Upper lobe of left lung (tissue), 6 donors: Measurements from ENCODE around the gene PSMB7. TPM values are rescaled to one million over a fixed set of nuclear protein-coding genes. Genes with fewer than 3 reads are reported as not detected.

Experiments
- ATAC-seq, 2 donors: fragments of 200-7000 bp; cut with Tn5 transposase; one replicate each; pipeline ENCODE4 v1.9.1; 2022; ENCODE audit warnings: mild to moderate bottlenecking in 2 of 2, moderate library complexity in 2 of 2; ENCODE audit not compliant: low FRiP score in 2 of 2
- DNase-seq, 2 donors: peaks; one replicate each; pipeline ENCODE4 v3.0.0-alpha.2; 2019 to 2020
- H3K27ac ChIP-seq, 4 donors: fragments of 200-600 bp; sonication (generic); one replicate each; pipeline ENCODE4 v1.5.1; 2016 to 2019
- H3K27me3 ChIP-seq, 4 donors: fragments of 200-600 bp; sonication (generic); one replicate each; pipeline ENCODE4 v1.5.1; 2017 to 2019
- H3K36me3 ChIP-seq, 4 donors: fragments of 200-600 bp; sonication (generic); one replicate each; pipeline ENCODE4 v1.5.1; 2016 to 2019
- H3K4me1 ChIP-seq, 4 donors: fragments of 200-600 bp; sonication (generic); one replicate each; pipeline ENCODE4 v1.5.1; 2018 to 2019
- H3K4me3 ChIP-seq, 4 donors: fragments of 200-600 bp; sonication (generic); one replicate each; pipeline ENCODE4 v1.5.1; 2017 to 2019; ENCODE audit warnings: mild to moderate bottlenecking in 2 of 4, moderate library complexity in 1 of 4
- H3K9me3 ChIP-seq, 4 donors: fragments of 200-600 bp; sonication (generic); one replicate each; pipeline ENCODE4 v1.5.1; 2018 to 2019
- CTCF ChIP-seq, 6 experiments: fragments of 450-650 bp in 4 of 6; fragments of 200-600 bp in 2 of 6; sonication (generic) in 2 of 6; IDR thresholded peaks; one replicate each; pipeline ENCODE4 v1.5.1; 2016 to 2019; ENCODE audit warnings: antibody characterized with exemption in 6 of 6
- EP300 ChIP-seq, 4 donors: sonication (generic); formaldehyde crosslinking; IDR thresholded peaks; one replicate each; pipeline ENCODE4 v1.5.1; 2017; ENCODE audit warnings: antibody characterized with exemption in 4 of 4, control low read depth in 2 of 4
- POLR2A ChIP-seq, 4 donors: fragments of 450-650 bp; IDR thresholded peaks; one replicate each; pipeline ENCODE4 v1.5.1; 2016 to 2017; ENCODE audit warnings: antibody characterized with exemption in 4 of 4, mild to moderate bottlenecking in 2 of 4
- POLR2AphosphoS5 ChIP-seq, 2 donors: sonication (generic); formaldehyde crosslinking; IDR thresholded peaks; one replicate each; pipeline ENCODE4 v1.5.1; 2017; ENCODE audit warnings: antibody characterized with exemption in 2 of 2
- WGBS, 2 donors: methylation state at CpG; one replicate each; pipeline ENCODE4 v1.1.5; 2017 to 2018; 5-methylcytosine and 5-hydroxymethylcytosine counted together
- total RNA-seq, 6 donors: library from RNA; depleted of rRNA in 4 of 6; stranded (reverse); fragments of >200 nt in 4 of 6; gene quantifications; one replicate each; pipeline versions ENCODE4 v1.1.0 to v1.2.1, GENCODE V29; 2016 to 2021
- donor health status: DM: no; HTN: no; CAD: no; lungs with moderate emphysema.
- donor health status: DM: no; HTN: yes; CAD: no; lungs with severe emphysema.

The PSMB7 gene
- total RNA-seq, 6 donors from 2014 or later = 17.8 to 112 (median 87.1) TPM

- TF ChIP-seq EP300 (IDR thresholded peaks at IDR 0.05) (no peak), POLR2AphosphoS5 (IDR thresholded peaks at IDR 0.05) (no peak), CTCF (IDR thresholded peaks at IDR 0.05) (no peak), POLR2A (IDR thresholded peaks at IDR 0.05) (no peak)
- Histone ChIP-seq H3K9me3 (no peaks in the 10 kb centered on the region), H3K27ac (no peak overlapping the region), H3K27me3 (peaks cover 0 to 15% (median 11%) of the 10 kb centered on the region in 4 donors), H3K4me3 (no peak overlapping the region), H3K36me3 (no peaks in the 10 kb centered on the region), H3K4me1 (peaks cover 0 to 9% (median 5%) of the 10 kb centered on the region in 4 donors)
- no peak for ATAC-seq
- no peak for DNase-seq
- 78 to 85% methylated on average over 11 to 18 of the region's 18 CpGs for WGBS, 2 donors
These were observed 42.0 kb upstream of the PSMB7 start for GRCh38 chr9:124457079-124457886.

GRCh38 chr9:124456341-124457078, 41.3 kb upstream of the PSMB7 start:
- no peak overlapping the region for H3K4me3 ChIP-seq
- no peak for TF ChIP-seq POLR2AphosphoS5 (IDR thresholded peaks at IDR 0.05)
- no peak for TF ChIP-seq CTCF (IDR thresholded peaks at IDR 0.05)
- TF ChIP-seq EP300 (IDR thresholded peaks at IDR 0.05) = no peak
- H3K27ac ChIP-seq = no peak overlapping the region
- peaks cover 0 to 19% (median 12%) of the 10 kb centered on the region in 4 donors for H3K27me3 ChIP-seq
- ATAC-seq (no peak), DNase-seq (peak in 1 of 2 donors; percentile 54)
- peaks cover 0 to 9% (median 5%) of the 10 kb centered on the region in 4 donors for H3K4me1 ChIP-seq
- no peaks in the 10 kb centered on the region for H3K36me3 ChIP-seq
- H3K9me3 ChIP-seq = no peaks in the 10 kb centered on the region
- 58 to 61% methylated on average over 6 to 15 of the region's 15 CpGs for WGBS, 2 donors

- 73 to 79% methylated on average over 7 of the region's 7 CpGs for WGBS, 2 donors
- ATAC-seq (no peak), DNase-seq (no peak)
- Histone ChIP-seq H3K27ac (no peak overlapping the region), H3K27me3 (peaks cover 0 to 22% (median 13%) of the 10 kb centered on the region in 4 donors), H3K4me1 (peaks cover 0 to 11% (median 5%) of the 10 kb centered on the region in 4 donors), H3K4me3 (no peak overlapping the region), H3K36me3 (no peaks in the 10 kb centered on the region), H3K9me3 (no peaks in the 10 kb centered on the region)
- TF ChIP-seq CTCF (IDR thresholded peaks at IDR 0.05) (no peak), EP300 (IDR thresholded peaks at IDR 0.05) (no peak), POLR2AphosphoS5 (IDR thresholded peaks at IDR 0.05) (no peak), POLR2A (IDR thresholded peaks at IDR 0.05) (no peak)
These were observed 40.6 kb upstream of the PSMB7 start for GRCh38 chr9:124455820-124456219.

- 81 to 86% methylated on average over 10 of the region's 14 CpGs for WGBS, 2 donors
- TF ChIP-seq POLR2AphosphoS5 (IDR thresholded peaks at IDR 0.05) (no peak), CTCF (IDR thresholded peaks at IDR 0.05) (no peak)
- Histone ChIP-seq H3K27ac (no peak overlapping the region), H3K4me3 (no peak overlapping the region), H3K36me3 (no peaks in the 10 kb centered on the region), H3K9me3 (no peaks in the 10 kb centered on the region), H3K4me1 (peaks cover 0 to 20% (median 9%) of the 10 kb centered on the region in 4 donors), H3K27me3 (peaks cover 0 to 31% (median 20%) of the 10 kb centered on the region in 4 donors)
- DNase-seq (peak in 1 of 2 donors; percentile 73), ATAC-seq (no peak)
These were observed 39.7 kb upstream of the PSMB7 start for GRCh38 chr9:124454791-124455443.
